ENCODE results near the gene DPP6.

GRCh38 chr7:154686305-154686704 lies 634.1 kb downstream of the DPP6 start:
- TF ChIP-seq, protein P1, sequence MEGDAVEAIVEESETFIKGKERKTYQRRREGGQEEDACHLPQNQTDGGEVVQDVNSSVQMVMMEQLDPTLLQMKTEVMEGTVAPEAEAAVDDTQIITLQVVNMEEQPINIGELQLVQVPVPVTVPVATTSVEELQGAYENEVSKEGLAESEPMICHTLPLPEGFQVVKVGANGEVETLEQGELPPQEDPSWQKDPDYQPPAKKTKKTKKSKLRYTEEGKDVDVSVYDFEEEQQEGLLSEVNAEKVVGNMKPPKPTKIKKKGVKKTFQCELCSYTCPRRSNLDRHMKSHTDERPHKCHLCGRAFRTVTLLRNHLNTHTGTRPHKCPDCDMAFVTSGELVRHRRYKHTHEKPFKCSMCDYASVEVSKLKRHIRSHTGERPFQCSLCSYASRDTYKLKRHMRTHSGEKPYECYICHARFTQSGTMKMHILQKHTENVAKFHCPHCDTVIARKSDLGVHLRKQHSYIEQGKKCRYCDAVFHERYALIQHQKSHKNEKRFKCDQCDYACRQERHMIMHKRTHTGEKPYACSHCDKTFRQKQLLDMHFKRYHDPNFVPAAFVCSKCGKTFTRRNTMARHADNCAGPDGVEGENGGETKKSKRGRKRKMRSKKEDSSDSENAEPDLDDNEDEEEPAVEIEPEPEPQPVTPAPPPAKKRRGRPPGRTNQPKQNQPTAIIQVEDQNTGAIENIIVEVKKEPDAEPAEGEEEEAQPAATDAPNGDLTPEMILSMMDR (conservative IDR thresholded peaks at IDR 0.05; ENCODE audit: low read depth in 2 of 2): no peak
- TF ChIP-seq POLR2AphosphoS5 (IDR thresholded peaks at IDR 0.05; ENCODE audit: low read depth) (no peak), EZH2 (IDR thresholded peaks at IDR 0.05; ENCODE audit: low read depth, unreplicated experiment) (no peak)
